Left lung (tissue), 10 donors: ENCODE measurements around the gene BMP2K. TPM values are rescaled to one million over a fixed set of nuclear protein-coding genes. Genes with fewer than 3 reads are reported as not detected.

Source experiments
- ATAC-seq: fragments of 200-7000 bp; cut with Tn5 transposase; one replicate; pipeline ENCODE4 v1.9.1; 2020; ENCODE audit warnings: moderate library complexity
- DNase-seq, 4 donors: peaks; one replicate each; pipeline ENCODE4 v3.0.0-alpha.2; 2013 to 2020
- H3K27ac ChIP-seq, 2 donors: fragments of 200-600 bp; sonication (generic) in 1 of 2; one replicate each; pipeline versions ENCODE4 v1.5.0 to v1.8.0; 2020 to 2021
- H3K27me3 ChIP-seq, 2 donors: fragments of 200-600 bp; sonication (generic) in 1 of 2; one replicate each; pipeline versions ENCODE4 v1.5.0 to v1.8.0; 2020 to 2021
- H3K36me3 ChIP-seq, 2 donors: fragments of 200-600 bp; sonication (generic) in 1 of 2; one replicate each; pipeline versions ENCODE4 v1.5.0 to v1.8.0; 2020 to 2021
- H3K4me1 ChIP-seq, 2 donors: fragments of 200-600 bp; one replicate each; pipeline ENCODE4 v1.8.0; 2021
- H3K4me3 ChIP-seq, 2 donors: fragments of 200-600 bp; sonication (generic) in 1 of 2; one replicate each; pipeline versions ENCODE4 v1.5.0 to v1.8.0; 2020 to 2021; ENCODE audit warnings: mild to moderate bottlenecking in 1 of 2
- H3K9me3 ChIP-seq, 2 donors: fragments of 200-600 bp; sonication (generic) in 1 of 2; one replicate each; pipeline versions ENCODE4 v1.5.0 to v1.8.0; 2020 to 2021
- CTCF ChIP-seq, 2 donors: fragments of 200-600 bp; sonication (generic) in 1 of 2; IDR thresholded peaks; one replicate each; pipeline versions ENCODE4 v1.5.0 to v1.8.0; 2021; ENCODE audit warnings: antibody characterized with exemption in 2 of 2
- intact Hi-C, 2 donors: fragments of 100-400 bp; cut with DNase I; formaldehyde crosslinking; loops; one replicate each; pipeline versions ENCODE4 v1.11.2 to v1.14.2; 2022
- polyA plus RNA-seq, 6 donors: library from polyadenylated mRNA; unstranded; fragments of 120-200 nt; gene quantifications; one replicate each; pipeline ENCODE4 v1.2.1, GENCODE V29; 2013; ENCODE audit not compliant: insufficient read length in 6 of 6
- total RNA-seq, 2 donors: library from RNA; stranded (reverse); fragmentation: NEBNext Ultra II Directional; extraction: Animal tissue kit (Norgen Biotek cat#: 25700); gene quantifications; one replicate each; pipeline ENCODE4 v1.2.1, GENCODE V29; 2021
- donor health status: DM: no; HTN: yes; CAD: no.
- donor health status: DM: no; HTN: no; CAD: no.

Gene BMP2K
- total and polyA plus RNA-seq, 8 donors = 23.2 to 67.0 (median 27.1) TPM

- no peak for TF ChIP-seq CTCF (IDR thresholded peaks at IDR 0.05)
- no peaks in the 10 kb centered on the region for H3K27me3 ChIP-seq
- H3K36me3 ChIP-seq = no peaks in the 10 kb centered on the region
- peak overlapping the region; percentile 96 to 99 for H3K27ac ChIP-seq
- intact Hi-C loops = loop anchor here in 1 of 2 donors (10.0 kb wide), 1 partner anchor 130 kb away; no protein-coding TSS in a partner anchor
- no peak for ATAC-seq
- H3K4me1 ChIP-seq = peaks cover 0 to 39% of the 10 kb centered on the region in 2 donors
- H3K9me3 ChIP-seq = no peaks in the 10 kb centered on the region
- no peak overlapping the region for H3K4me3 ChIP-seq
- peak in 1 of 4 donors; percentile 10 for DNase-seq
Measured at GRCh38 chr4:78774417-78774816, 1.7 kb upstream of the BMP2K start.

- no peak for TF ChIP-seq CTCF (IDR thresholded peaks at IDR 0.05)
- peaks cover 0 to 45% of the 10 kb centered on the region in 2 donors for H3K4me1 ChIP-seq
- peak overlapping the region; percentile 96 to 99 for H3K27ac ChIP-seq
- intact Hi-C loops = loop anchor here in 1 of 2 donors (10.0 kb wide), 1 partner anchor 131 kb away; no protein-coding TSS in a partner anchor
- no peaks in the 10 kb centered on the region for H3K9me3 ChIP-seq
- H3K4me3 ChIP-seq = peak overlapping the region; percentile 60 to 72
- H3K36me3 ChIP-seq = no peaks in the 10 kb centered on the region
- peak; percentile 90 to 96 (median 93) for DNase-seq
- H3K27me3 ChIP-seq = no peaks in the 10 kb centered on the region
- ATAC-seq = peak; percentile 91
Measured at GRCh38 chr4:78775303-78776078, 659 bp upstream of the BMP2K start.

GRCh38 chr4:78776729-78777575 is 802 bp downstream of the BMP2K start:
- DNase-seq (peak in 3 of 4 donors; percentile 37 to 74 (median 49)), ATAC-seq (peak; percentile 23)
- Histone ChIP-seq H3K27ac (peak overlapping the region; percentile 96 to 99), H3K4me3 (peak overlapping the region; percentile 60 to 72), H3K9me3 (no peaks in the 10 kb centered on the region), H3K36me3 (no peaks in the 10 kb centered on the region), H3K4me1 (peaks cover 7 to 58% of the 10 kb centered on the region in 2 donors), H3K27me3 (no peaks in the 10 kb centered on the region)
- TF ChIP-seq CTCF (IDR thresholded peaks at IDR 0.05) = no peak
- intact Hi-C loops = loop anchor here in 1 of 2 donors (10.0 kb wide), 1 partner anchor 132 kb away; no protein-coding TSS in a partner anchor

- DNase-seq (no peak), ATAC-seq (no peak)
- H3K4me1 ChIP-seq = peaks cover 7 to 63% of the 10 kb centered on the region in 2 donors
- H3K4me3 ChIP-seq = peak overlapping the region; percentile 60 to 72
- H3K36me3 ChIP-seq = no peaks in the 10 kb centered on the region
- no peaks in the 10 kb centered on the region for H3K9me3 ChIP-seq
- intact Hi-C loops = loop anchor here in 1 of 2 donors (10.0 kb wide), 1 partner anchor 133 kb away; no protein-coding TSS in a partner anchor
- TF ChIP-seq CTCF (IDR thresholded peaks at IDR 0.05) = no peak
- no peak overlapping the region for H3K27ac ChIP-seq
- no peaks in the 10 kb centered on the region for H3K27me3 ChIP-seq
Measured at GRCh38 chr4:78777576-78777940, 1.4 kb downstream of the BMP2K start.
